CD4-positive, alpha-beta T cell treated with Interleukin-15 for 1 hour (primary cell): ENCODE data around the gene EIF4EBP2.
A peak's percentile ranks its signal among the peaks of the same experiment; 100 is the strongest.

Experiments
- DNase-seq: peaks from one replicate; pipeline ENCODE4 v3.0.0-alpha.2; 2020

Gene EIF4EBP2

DNA sequence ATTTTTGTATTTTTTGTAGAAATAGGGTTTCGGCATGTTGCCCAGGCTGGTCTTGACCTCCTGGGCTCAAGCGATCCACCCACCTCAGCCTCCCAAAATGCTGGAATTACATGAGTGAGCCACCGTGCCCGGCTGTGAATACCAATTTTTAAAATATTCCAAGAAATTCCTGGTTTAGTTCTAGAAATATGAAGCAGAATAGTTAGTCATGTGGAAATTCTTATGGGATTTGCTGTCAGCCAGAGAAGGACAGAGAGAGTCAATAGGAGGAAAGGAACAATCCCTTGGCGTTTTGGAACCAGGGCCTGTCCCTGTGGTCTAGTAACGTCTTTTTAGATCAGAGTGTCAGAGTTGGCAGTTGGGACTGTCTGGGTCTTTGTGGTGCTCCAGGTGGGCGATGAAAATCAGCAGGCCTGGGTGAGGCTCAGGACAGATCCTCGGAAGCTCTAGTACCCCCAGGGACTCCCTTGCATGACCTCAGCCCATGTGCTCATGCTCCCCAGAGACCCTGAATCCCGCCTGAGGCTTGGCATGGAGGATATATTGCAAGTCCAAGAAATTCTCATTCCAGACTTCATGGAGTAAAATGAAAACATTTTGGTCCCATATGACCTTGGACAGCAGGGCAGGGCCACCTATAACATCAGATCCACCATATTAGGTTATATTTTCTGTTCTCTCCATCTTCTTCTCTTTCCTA lies 29.8 kb downstream of the EIF4EBP2 start:
- no peak for DNase-seq

DNA sequence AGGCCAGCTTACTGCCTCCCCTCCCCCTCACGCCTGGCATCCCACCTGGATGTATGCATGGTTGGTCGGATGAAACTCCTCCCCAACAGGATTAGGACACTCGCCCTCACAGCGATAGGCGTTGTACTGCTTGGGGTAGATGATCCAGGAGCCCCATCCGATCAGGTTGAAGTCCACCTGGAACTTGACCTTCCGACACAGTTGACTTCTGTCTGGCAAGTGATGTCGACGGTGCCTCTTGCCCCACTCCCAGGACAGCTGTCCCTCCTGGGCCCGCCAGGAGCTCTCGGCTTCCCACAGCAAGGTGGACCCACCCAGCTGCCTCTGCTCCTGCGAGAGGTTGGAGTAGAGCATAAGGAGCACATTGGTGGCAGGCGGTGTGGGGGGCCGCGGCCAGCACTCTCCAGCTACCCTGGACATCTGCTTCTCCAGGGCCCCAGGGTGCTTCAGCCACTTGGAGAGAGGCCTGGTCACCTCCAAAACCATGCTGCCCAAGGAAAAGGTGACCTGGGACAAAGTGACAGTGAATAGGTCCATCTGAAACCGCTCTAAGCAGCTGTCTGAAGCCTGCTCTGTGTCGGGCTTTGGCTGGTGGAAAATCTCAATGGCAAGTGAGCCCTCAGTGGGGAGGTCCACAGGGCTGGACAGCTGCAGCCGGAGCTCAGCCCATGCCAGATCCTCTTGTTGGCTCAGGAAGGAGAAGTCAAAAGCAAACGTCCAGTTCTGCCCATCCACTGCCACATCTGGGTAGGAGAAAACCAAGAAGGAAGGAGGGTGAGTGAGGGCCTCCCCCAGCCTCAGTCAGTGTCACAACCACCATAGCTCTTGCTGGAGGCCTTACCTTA lies 31.5 kb downstream of the EIF4EBP2 start:
- no peak for DNase-seq

- DNase-seq: no peak
Measured at GRCh38 chr10:70437721-70438120, 33.8 kb downstream of the EIF4EBP2 start.

- DNase-seq: no peak
Measured at GRCh38 chr10:70440296-70441160, 36.6 kb downstream of the EIF4EBP2 start.

- no peak for DNase-seq
Measured at GRCh38 chr10:70441161-70441894, 37.4 kb downstream of the EIF4EBP2 start, which contains the start of gene NODAL. Gene NODAL (minus strand): TSS chr10:70441681. CDS start chr10:70441667, 14 bp downstream.

- no peak for DNase-seq
Measured at GRCh38 chr10:70441895-70442309, 38.0 kb downstream of the EIF4EBP2 start.

- no peak for DNase-seq
Measured at GRCh38 chr10:70442332-70442988, 38.5 kb downstream of the EIF4EBP2 start.

DNA sequence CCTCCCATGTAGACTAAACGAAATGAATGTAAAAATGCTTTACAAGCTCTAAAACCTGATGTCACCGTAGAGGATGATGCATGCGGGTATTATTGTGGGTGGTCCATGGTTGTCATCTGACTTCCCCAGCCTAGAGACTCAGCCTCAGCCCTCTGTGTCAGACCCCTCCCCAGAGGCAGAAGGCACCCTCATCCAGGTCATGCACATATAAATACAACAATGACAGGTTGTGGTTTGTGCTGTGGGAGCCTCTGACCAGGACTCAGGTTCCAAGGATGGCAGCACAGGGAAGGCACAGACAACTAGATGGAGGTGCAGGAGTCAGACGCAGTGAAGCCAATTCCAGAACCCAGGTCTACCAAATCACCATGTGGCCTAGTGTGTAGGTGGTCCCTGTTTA lies 40.8 kb downstream of the EIF4EBP2 start:
- DNase-seq: no peak

DNA sequence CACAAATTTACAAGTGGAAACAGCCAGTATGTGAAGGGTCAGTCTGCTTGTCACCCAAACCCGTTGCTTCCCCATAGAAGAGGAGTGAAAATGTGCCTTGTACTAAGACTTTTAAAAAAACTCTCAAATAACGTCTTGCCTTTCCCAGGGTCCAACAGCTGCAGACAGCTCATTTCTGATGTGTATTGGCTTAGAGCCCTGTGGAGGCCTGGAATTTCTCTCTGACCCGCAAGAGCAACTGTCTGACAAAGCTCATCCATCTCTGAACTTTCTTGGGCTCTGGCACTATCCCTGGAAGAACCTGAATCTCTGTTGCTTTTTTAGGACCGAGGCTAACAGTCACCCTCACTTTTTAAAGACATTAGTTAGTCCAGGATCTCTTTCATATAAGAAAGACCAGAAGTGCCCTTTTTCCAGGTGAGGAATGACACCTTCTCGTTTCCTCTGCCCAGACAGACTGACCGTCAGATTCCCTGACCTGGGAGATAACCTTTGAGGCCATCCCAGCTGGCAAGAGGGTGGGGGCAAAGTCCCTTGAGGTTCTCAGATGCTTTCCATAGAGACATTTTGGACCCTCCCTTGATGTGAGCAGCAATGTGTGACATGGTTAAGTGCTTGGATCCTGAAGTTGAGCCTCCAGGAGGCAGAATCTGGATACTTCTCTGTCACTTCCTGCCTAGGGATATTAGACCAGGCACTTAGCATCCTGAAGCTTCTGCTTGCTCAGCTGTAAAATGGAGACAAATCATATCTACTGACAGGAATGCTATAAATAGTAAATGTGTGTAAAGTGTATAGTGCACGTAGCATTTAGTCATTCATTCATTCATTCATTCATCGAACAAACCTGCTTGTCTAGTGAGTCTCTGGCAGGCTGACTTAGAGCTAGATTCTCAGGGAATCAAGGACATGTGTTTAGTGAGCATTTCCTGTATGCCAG lies 42.0 kb downstream of the EIF4EBP2 start:
- DNase-seq: no peak

- DNase-seq: no peak
Measured at GRCh38 chr10:70448236-70448635, 44.3 kb downstream of the EIF4EBP2 start.

DNA sequence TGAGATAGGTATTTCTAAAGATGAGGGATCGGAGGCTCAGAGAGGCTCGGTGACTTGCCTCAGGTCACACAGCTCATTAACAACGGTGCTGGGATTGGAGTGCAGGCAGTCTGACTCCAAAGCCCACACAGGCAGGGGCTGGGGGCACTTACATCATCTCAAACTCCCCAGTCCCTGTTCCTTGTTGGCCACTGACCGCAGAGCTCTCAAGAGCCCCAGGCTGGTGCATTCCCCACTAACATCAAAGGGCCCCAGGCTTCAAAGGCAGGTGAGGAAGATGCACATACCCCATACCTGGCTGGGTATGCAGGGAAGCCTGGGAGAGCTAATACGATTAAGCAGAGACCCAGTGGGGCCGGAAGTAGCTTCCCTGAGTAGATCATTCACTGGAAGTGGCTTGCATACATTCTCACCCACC lies 51.3 kb downstream of the EIF4EBP2 start:
- DNase-seq: no peak

- no peak for DNase-seq
Measured at GRCh38 chr10:70456164-70456563, 52.2 kb downstream of the EIF4EBP2 start.

- DNase-seq: no peak
Measured at GRCh38 chr10:70457759-70458305, 53.9 kb downstream of the EIF4EBP2 start.

DNA sequence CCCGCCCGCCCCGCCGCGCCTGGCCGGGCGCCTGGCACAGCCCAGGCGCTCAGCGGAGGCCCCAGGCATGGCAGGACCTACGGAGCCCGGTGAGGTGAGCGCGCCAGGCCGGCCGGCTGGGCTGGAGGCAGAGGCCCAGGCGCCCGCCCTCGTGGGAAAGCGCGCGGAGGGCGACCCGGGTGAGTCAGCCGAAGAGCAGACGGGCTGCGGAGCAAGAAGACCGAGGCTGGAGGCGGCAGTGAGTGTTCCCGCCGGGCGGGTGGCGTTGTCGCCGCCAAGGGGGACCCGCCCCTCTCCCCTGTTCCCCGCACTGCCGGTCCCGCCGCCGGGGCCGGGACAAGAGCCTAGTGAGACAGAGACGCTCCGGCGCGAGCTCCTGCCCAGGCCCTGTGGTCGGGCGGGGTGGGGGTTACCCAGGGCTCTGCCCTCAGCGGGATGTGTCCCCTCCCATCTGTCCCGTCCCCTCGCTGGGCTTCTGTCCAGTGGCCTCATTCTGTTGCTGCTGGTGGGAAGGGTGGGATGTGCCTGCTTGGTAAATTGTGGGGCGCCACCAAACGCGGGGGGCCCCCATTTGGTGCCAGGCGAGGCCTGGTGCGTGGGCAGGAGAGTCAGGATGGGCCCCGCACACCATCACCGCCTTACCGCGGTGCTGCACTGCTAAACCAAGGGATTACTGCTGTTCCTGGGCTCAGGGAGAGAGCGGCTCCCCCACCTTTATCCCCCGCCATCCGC lies 54.5 kb downstream of the EIF4EBP2 start:
- DNase-seq: peak; percentile 24

DNA sequence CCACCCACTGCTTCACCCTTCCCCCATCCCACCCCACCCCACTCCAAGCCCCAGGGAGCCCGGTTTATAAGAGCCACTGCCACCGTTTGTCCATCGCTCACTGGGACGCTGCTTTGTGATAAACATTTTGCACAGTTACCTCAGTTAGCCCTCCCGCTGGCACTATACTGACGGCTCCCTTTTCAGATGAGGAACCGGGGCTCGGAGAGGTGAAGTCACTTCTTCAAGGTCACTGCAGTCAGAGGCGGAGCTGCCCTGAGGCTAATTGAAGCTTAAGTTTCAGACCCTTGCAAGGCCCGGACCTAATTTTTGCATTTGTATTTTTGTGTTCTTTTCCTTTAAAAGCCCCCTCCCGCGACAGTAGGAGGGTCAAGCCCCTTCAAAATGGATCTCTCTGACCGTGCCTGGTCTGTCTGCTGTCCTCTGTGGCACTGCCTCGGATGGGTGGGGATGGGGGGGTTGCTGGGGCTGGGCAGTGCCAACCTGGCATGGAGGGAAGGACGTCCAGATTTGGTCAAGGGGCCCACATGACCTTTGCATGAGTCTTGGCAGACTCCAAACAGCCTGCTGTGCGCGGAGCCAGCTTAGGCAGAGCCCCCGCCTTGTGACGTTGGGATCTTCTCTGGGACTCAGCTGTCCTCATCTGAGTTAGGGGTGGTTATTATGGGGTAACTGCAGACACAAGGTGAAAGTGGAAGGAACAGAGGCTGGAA lies 55.3 kb downstream of the EIF4EBP2 start:
- no peak for DNase-seq

GRCh38 chr10:70459774-70460490 lies 56.0 kb downstream of the EIF4EBP2 start:
- DNase-seq: no peak

DNA sequence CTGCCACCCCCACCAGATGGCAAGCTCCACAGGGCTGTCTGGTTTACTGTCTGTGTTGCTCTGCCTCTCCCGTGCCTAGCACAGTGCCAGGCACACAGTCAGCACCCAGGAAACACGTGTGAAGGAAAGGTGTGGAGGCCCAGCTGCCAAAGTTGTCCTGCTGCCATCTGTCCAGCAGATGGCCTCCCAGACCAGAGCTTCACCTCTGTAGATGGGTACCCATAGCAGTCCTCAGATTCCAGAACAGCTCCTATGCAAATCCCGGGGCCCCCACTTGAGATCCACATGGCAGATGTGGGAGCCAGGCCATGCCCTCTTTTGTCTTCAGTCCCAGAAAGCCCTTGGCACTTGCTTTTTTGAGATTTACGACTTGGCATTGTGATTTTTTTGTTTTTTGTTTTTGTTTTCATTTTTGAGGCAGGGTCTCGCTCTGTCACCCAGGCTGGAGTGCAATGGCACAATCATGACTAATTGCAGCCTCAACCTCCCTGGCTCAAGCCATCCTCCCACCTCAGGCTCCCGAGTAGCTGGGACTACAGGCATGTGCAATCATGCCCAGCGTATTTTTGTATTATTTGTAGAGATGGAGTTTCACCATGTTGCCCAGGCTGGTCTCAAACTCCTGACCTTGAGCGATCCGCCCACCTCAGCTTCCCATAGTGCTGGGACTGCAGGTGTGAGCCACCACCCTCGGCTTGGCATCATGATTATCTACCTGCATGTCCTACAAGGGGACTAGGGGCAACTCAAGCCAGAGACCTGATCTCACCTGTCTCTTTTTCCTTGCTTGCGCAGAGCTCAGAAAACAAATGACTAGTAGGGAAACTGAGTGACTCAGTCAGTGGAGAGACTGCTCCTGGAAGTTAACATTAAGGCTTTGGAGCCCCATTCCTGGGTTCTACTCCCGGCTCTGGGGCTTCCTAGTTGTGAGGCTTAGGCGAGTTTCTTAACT lies 57.7 kb downstream of the EIF4EBP2 start:
- DNase-seq: peak; percentile 51
